Progenitor cell of endocrine pancreas (in vitro differentiated cells): ENCODE results near the gene GGT6. TPM values are rescaled to one million over a fixed set of nuclear protein-coding genes. Genes with fewer than 3 reads are reported as not detected.

Experiments used
- DNase-seq: peaks from one replicate; pipeline ENCODE4 v3.0.0; 2021; ENCODE audit warnings: low spot score; ENCODE audit not compliant: unreplicated experiment
- H3K27ac Mint-ChIP-seq: 2 replicates; pipeline ENCODE4 v1.8.0; 2021; ENCODE audit warnings: mild to moderate bottlenecking, moderate library complexity, mixed read lengths
- H3K27me3 Mint-ChIP-seq: 2 replicates; pipeline ENCODE4 v1.8.0; 2021; ENCODE audit warnings: mixed read lengths
- H3K36me3 Mint-ChIP-seq: 2 replicates; pipeline ENCODE4 v1.8.0; 2022; ENCODE audit warnings: mixed read lengths; ENCODE audit not compliant: insufficient read depth
- H3K4me1 Mint-ChIP-seq: 2 replicates; pipeline ENCODE4 v1.8.0; 2021; ENCODE audit warnings: low read depth, mixed read lengths
- H3K4me3 Mint-ChIP-seq: 2 replicates; pipeline ENCODE4 v1.8.0; 2021; ENCODE audit warnings: low read depth, mild to moderate bottlenecking, moderate library complexity, mixed read lengths
- H3K9me3 Mint-ChIP-seq: 2 replicates; pipeline ENCODE4 v1.8.0; 2021; ENCODE audit warnings: low read depth, mixed read lengths
- CTCF ChIP-seq: fragments of 200-600 bp; sonication (generic); IDR thresholded peaks from one replicate; pipeline ENCODE4 v1.5.0; 2021; ENCODE audit warnings: antibody characterized with exemption, mild to moderate bottlenecking; ENCODE audit not compliant: unreplicated experiment
- total RNA-seq: library from RNA; stranded (reverse); gene quantifications from 2 replicates; pipeline ENCODE4 v1.2.1, GENCODE V29; 2021

GGT6 gene
- total RNA-seq, 1 donor from 2014 or later, result not detected

DNA sequence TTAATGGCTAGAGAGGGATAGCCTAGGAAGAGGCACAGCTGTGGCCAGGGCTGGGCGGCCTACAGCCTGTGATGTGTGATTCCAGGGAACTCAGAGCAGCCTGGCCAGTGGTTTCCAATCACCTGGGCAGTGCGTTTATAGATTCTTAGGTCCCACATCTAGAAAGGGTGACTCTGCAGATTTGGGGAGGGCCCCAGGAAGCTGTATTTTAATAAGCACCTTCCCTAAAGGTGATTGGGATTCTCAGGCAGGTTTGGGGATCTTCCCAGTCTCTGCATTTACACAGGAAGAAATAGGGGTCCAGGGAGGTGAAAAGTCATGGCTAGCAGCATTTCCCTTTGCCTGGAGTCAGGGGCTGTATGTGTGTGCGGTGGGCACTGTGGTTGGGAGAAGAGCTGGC lies 52.2 kb downstream of the GGT6 start:
- H3K27ac Mint-ChIP-seq, result no peak overlapping the region
- H3K36me3 Mint-ChIP-seq, result no peaks in the 10 kb centered on the region
- TF ChIP-seq CTCF, result no peak
- DNase-seq, result no peak
- H3K4me1 Mint-ChIP-seq, result peaks cover 2% of the 10 kb centered on the region
- H3K4me3 Mint-ChIP-seq, result no peak overlapping the region
- H3K27me3 Mint-ChIP-seq, result peaks cover 16% of the 10 kb centered on the region
- H3K9me3 Mint-ChIP-seq, result no peaks in the 10 kb centered on the region

DNA sequence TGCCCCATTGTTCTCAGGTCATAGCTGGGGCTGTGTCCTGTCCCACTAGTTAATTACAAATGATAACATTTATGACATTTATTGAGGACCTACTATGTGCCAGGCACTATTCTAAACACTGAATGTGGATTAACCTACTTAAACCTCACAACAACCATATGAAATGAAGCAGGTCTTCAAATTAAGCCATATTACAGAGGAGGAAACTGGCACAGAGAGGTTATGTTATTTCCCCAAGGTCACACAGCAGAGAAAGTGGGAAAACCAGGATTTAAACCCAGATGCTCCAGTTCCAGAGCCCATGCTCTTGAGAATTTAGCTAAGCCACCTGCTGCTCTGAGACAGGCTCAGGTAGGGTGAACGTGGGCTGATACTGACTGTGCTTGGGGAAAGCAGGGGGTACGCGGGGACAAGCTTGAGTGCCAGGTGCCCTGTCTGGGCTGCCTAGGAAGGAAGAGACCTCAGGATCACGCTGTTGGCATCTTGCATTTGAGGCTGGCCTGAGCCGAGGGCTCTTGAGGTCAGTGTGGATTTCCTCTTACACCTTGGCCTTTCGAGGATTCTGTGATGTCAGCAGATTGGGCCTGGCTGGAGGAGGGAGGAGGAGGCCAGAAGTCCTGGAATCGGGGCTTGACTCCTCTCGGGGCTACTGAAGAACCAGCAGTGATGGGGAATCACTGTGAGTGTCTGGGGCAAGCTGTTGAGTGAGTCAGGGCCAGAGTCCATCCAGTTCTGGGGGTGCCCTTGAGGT lies 52.8 kb downstream of the GGT6 start:
- DNase-seq, result no peak
- Mint-ChIP-seq H3K4me1 (no peaks in the 10 kb centered on the region), H3K4me3 (no peak overlapping the region), H3K36me3 (no peaks in the 10 kb centered on the region), H3K27ac (no peak overlapping the region), H3K27me3 (peaks cover 22% of the 10 kb centered on the region), H3K9me3 (no peaks in the 10 kb centered on the region)
- no peak for TF ChIP-seq CTCF

Other genes with a start within 250 kb of the GGT6 start
- gene UBE2G1, start 193.9 kb downstream of the GGT6 start, total RNA-seq, result 82.6 and 87.8 TPM in 2 replicates
- not detected in 2 replicates for gene SPNS3, start 126.6 kb downstream of the GGT6 start, total RNA-seq
- gene SPNS2, start 61.7 kb downstream of the GGT6 start, total RNA-seq, result 0.60 and 1.5 TPM in 2 replicates
- gene MYBBP1A, start 5.2 kb downstream of the GGT6 start, total RNA-seq, result 55.2 and 55.6 TPM in 2 replicates
- gene SMTNL2, start 24.0 kb upstream of the GGT6 start, total RNA-seq, result 8.3 and 8.6 TPM in 2 replicates
- gene ALOX15, start 81.1 kb upstream of the GGT6 start, total RNA-seq, result 0.33 and 0.69 TPM in 2 replicates
- gene PELP1, start 143.6 kb upstream of the GGT6 start, total RNA-seq, result 95.2 and 103 TPM in 2 replicates
- 52.6 and 53.8 TPM in 2 replicates for gene ARRB2, start 150.1 kb upstream of the GGT6 start, total RNA-seq
- gene MED11, start 170.9 kb upstream of the GGT6 start, total RNA-seq, result 19.6 and 22.4 TPM in 2 replicates
- 0.18 and 0.22 TPM in 2 replicates for gene ZMYND15, start 179.3 kb upstream of the GGT6 start, total RNA-seq
- 4.0 and 4.3 TPM in 2 replicates for gene CXCL16, start 179.4 kb upstream of the GGT6 start, total RNA-seq
- 0.44 and 0.57 TPM in 2 replicates for gene TM4SF5, start 211.3 kb upstream of the GGT6 start, total RNA-seq
- gene VMO1, start 225.8 kb upstream of the GGT6 start, total RNA-seq, result 1.3 and 2.0 TPM in 2 replicates
- 4.0 and 4.1 TPM in 2 replicates for gene GLTPD2, start 228.4 kb upstream of the GGT6 start, total RNA-seq
- gene PSMB6, start 235.6 kb upstream of the GGT6 start, total RNA-seq, result 126 and 137 TPM in 2 replicates
- gene PLD2, start 246.6 kb upstream of the GGT6 start, total RNA-seq, result 80.3 and 81.0 TPM in 2 replicates